GM12875 (cell line): ENCODE measurements around the gene CNTF.
A peak's percentile ranks its signal among the peaks of the same experiment; 100 is the strongest.

Experiments used
- H3K4me3 ChIP-seq: one replicate; pipeline ENCODE4 v1.5.1; 2011; ENCODE audit warnings: low read depth, low read length, control low read depth
- CTCF ChIP-seq: IDR thresholded peaks from 2 replicates; pipeline ENCODE4 v1.5.1; 2011; ENCODE audit warnings: low read depth, mild to moderate bottlenecking, control low read depth, inconsistent platforms, low read length, moderate library complexity, borderline replicate concordance; ENCODE audit not compliant: insufficient read depth

CNTF gene

GRCh38 chr11:58652726-58653280 is 30.3 kb downstream of the CNTF start:
- no peak for TF ChIP-seq CTCF
- no peak overlapping the region for H3K4me3 ChIP-seq

DNA sequence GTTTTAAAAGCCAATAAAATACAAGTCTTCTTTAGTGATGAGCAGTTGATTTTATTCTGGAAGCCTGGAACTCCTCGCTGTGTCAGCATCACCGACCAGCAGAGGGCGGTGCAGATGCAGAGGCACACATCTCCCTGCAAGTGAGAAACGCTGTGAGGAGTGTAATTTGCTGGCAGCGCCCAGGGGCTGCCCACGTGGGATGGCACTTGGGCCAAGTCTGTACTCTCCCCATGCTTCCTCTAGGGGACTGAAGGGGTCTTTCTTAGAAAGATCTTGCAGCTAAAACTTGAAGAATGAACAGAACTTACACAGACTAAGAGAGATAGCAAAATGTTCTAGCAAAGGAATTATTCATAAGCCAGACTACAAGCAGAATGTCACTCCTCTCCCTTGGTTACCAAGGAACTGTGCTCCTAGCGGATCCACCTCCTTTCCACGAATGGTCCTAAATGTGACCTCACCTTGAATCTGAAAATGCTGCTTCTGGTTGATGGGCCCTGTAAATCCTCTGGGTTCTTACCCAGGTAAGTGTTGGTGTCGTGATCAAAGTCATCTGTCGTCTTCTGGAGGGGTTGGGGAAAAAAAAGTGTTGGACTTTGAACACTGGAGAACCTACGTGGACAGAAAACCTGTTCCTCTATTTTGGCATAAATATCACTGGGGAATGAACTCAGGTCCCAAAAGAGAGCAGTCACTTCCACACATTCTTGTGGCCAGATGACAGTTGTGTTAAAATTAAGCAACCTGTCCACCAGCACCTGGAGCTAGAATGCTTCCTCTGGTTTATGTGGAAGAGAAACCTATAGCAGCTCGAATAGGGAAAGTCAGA is 31.8 kb downstream of the CNTF start:
- no peak overlapping the region for H3K4me3 ChIP-seq
- peak; percentile 86 for TF ChIP-seq CTCF

- H3K4me3 ChIP-seq: no peak overlapping the region
- no peak for TF ChIP-seq CTCF
These were observed 32.4 kb downstream of the CNTF start for GRCh38 chr11:58654908-58655296.

DNA sequence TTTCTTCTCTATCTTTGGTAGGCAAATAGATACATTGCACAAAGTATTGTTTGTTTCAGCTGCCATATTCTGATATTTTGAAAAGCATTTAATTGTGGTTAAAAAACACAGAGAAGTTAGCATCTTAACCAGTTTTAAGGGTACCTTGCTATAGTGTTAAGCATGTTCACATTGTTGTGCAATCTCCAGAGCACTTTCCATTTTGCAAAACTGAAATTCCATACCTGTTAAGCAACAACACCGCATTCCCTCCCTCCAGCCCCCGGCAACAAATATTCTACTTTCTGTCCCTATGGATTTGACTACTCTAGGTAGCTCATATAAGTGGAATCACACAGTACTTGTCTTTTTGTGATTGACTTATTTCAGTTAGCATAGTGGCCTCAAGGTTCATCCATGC is 33.9 kb downstream of the CNTF start:
- TF ChIP-seq CTCF: no peak
- no peak overlapping the region for H3K4me3 ChIP-seq

DNA sequence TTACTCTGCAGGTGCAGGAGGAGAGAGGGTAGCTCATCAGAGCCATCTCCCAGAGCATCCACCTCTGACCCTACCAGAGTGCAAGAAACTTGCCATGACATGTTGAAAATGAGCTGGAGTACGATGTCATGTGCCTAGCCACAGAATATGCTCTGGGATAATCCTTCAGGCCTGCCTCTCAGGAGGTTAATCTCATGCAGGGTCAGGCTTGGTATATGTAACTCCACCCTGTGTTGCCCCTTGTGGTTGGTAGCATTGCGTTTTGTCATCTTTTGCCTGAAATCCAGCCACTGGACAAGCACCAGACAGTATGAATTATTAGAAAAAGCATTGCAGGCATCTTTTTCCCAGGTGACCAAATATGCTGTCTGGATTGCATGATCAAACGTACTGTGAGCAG is 36.2 kb downstream of the CNTF start:
- no peak overlapping the region for H3K4me3 ChIP-seq
- TF ChIP-seq CTCF: no peak

DNA sequence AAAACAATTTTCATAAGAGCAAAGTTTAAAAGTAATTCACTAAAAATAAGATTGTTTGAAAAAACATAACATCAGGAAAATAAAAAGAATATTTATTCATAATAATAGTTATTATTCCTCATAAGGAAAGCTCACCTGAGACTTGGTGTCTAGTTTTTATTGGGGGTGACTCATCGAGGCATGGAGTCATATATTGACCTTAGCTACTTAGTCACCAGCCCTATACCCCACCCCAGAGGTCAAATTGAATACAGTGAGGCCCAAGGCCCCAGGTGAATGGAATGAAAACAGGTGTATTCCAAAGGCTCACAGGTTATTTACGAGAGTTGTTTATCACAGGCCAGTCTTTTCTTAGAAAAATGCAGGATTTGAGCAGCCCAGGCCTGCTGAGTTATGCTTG is 36.9 kb downstream of the CNTF start:
- no peak for TF ChIP-seq CTCF
- H3K4me3 ChIP-seq: no peak overlapping the region
